HEK293 (cell line): ENCODE measurements around the gene EIF5A.

Experiments
- CTCF ChIA-PET: fragments of 350-600 bp; formaldehyde crosslinking; extraction: SDS; loops from one replicate; lab custom pipeline; 2021; ENCODE audit warnings: antibody characterized with exemption; lab: Yijun Ruan, JAX
- POLR2A ChIA-PET: fragments of 300-600 bp; formaldehyde crosslinking; extraction: SDS; loops from one replicate; lab custom pipeline; 2020; ENCODE audit warnings: antibody characterized with exemption, inconsistent platforms; lab: Yijun Ruan, JAX
- H3K27ac ChIP-seq: fragments of 200-500 bp; sonication (Bioruptor generic); 2 replicates; pipeline ENCODE4 v1.5.1; 2014; ENCODE audit warnings: low read depth, low read length, control low read depth, inconsistent platforms; ENCODE audit errors: extremely low read depth
- H3K36me3 ChIP-seq, 2 experiments: fragments of 200-500 bp in 1 of 2; sonication (Bioruptor generic) in 1 of 2; 1 replicate in 1 of 2; 2 replicates in 1 of 2; pipeline ENCODE4 v1.5.1; 2014 to 2017; ENCODE audit warnings: inconsistent platforms in 2 of 2, low read length in 2 of 2; ENCODE audit not compliant: control insufficient read depth in 2 of 2, insufficient read depth in 1 of 2
- H3K4me1 ChIP-seq: fragments of 200-500 bp; sonication (Bioruptor generic); 2 replicates; pipeline ENCODE4 v1.5.1; 2014; ENCODE audit warnings: mild to moderate bottlenecking, low read length, inconsistent platforms; ENCODE audit not compliant: control insufficient read depth, insufficient read depth
- H3K4me3 ChIP-seq: 2 replicates; pipeline ENCODE4 v1.5.1; 2011; ENCODE audit warnings: low read depth, mild to moderate bottlenecking, control low read depth, low read length, moderate library complexity
- H3K9me3 ChIP-seq: fragments of 200-500 bp; sonication (Bioruptor generic); 2 replicates; pipeline ENCODE4 v1.5.1; 2014; ENCODE audit warnings: low read depth, low read length, inconsistent platforms; ENCODE audit not compliant: control insufficient read depth, insufficient read depth
- BCL11A ChIP-seq: fragments of 450-650 bp; formaldehyde crosslinking; IDR thresholded peaks from 2 replicates; pipeline ENCODE4 v1.5.1; 2016; ENCODE audit warnings: low read depth, missing biosample characterization, missing genetic modification characterization
- BCL6B ChIP-seq: fragments of 450-650 bp; formaldehyde crosslinking; IDR thresholded peaks from 2 replicates; pipeline ENCODE4 v1.5.1; 2017; ENCODE audit warnings: missing biosample characterization, missing genetic modification characterization
- EGR2 ChIP-seq: fragments of 450-650 bp; formaldehyde crosslinking; IDR thresholded peaks from 2 replicates; pipeline ENCODE4 v1.5.1; 2016; ENCODE audit warnings: low read depth, missing biosample characterization, missing genetic modification characterization
- KLF10 ChIP-seq: fragments of 450-650 bp; IDR thresholded peaks from 2 replicates; pipeline ENCODE4 v1.5.1; 2018; ENCODE audit warnings: missing biosample characterization, mild to moderate bottlenecking, missing genetic modification characterization
- KLF9 ChIP-seq: fragments of 450-650 bp; formaldehyde crosslinking; IDR thresholded peaks from 2 replicates; pipeline ENCODE4 v1.5.1; 2016; ENCODE audit warnings: missing biosample characterization, missing genetic modification characterization, low read depth
- OVOL3 ChIP-seq: fragments of 450-650 bp; formaldehyde crosslinking; IDR thresholded peaks from 2 replicates; pipeline ENCODE4 v1.5.1; 2016; ENCODE audit warnings: missing biosample characterization, missing genetic modification characterization
- SCRT2 ChIP-seq: fragments of 450-650 bp; formaldehyde crosslinking; IDR thresholded peaks from 2 replicates; pipeline ENCODE4 v1.5.1; 2016; ENCODE audit warnings: missing biosample characterization, missing genetic modification characterization
- SP7 ChIP-seq: fragments of 450-650 bp; formaldehyde crosslinking; IDR thresholded peaks from 2 replicates; pipeline ENCODE4 v1.5.1; 2016; ENCODE audit warnings: missing biosample characterization, missing genetic modification characterization
- TRIM28 ChIP-seq: IDR thresholded peaks from 2 replicates; pipeline ENCODE4 v1.6.1; 2011; ENCODE audit warnings: low read length, control low read depth, borderline replicate concordance
- TSHZ1 ChIP-seq: fragments of 450-650 bp; formaldehyde crosslinking; IDR thresholded peaks from 2 replicates; pipeline ENCODE4 v1.5.1; 2016; ENCODE audit warnings: missing biosample characterization, missing genetic modification characterization, borderline replicate concordance
- ZBTB21 ChIP-seq: fragments of 450-650 bp; formaldehyde crosslinking; IDR thresholded peaks from 2 replicates; pipeline ENCODE4 v1.5.1; 2017; ENCODE audit warnings: missing biosample characterization, missing genetic modification characterization
- ZBTB48 ChIP-seq: fragments of 450-650 bp; formaldehyde crosslinking; IDR thresholded peaks from 2 replicates; pipeline ENCODE4 v1.5.1; 2016; ENCODE audit warnings: missing biosample characterization, missing genetic modification characterization
- ZEB2 ChIP-seq: fragments of 450-650 bp; formaldehyde crosslinking; IDR thresholded peaks from 2 replicates; pipeline ENCODE4 v1.5.1; 2016; ENCODE audit warnings: missing biosample characterization, missing genetic modification characterization
- ZFHX2 ChIP-seq: fragments of 450-650 bp; formaldehyde crosslinking; conservative IDR thresholded peaks from 2 replicates; pipeline ENCODE4 v1.5.1; 2016; ENCODE audit warnings: missing biosample characterization, missing genetic modification characterization
- ZFP37 ChIP-seq: fragments of 450-650 bp; formaldehyde crosslinking; IDR thresholded peaks from 2 replicates; pipeline ENCODE4 v1.5.1; 2016; ENCODE audit warnings: missing biosample characterization, missing genetic modification characterization
- ZNF121 ChIP-seq: fragments of 450-650 bp; formaldehyde crosslinking; IDR thresholded peaks from 2 replicates; pipeline ENCODE4 v1.5.1; 2016; ENCODE audit warnings: missing biosample characterization, missing genetic modification characterization
- ZNF132 ChIP-seq: fragments of 450-650 bp; formaldehyde crosslinking; IDR thresholded peaks from 2 replicates; pipeline ENCODE4 v1.5.1; 2017; ENCODE audit warnings: missing biosample characterization, missing genetic modification characterization, borderline replicate concordance
- ZNF157 ChIP-seq: fragments of 450-650 bp; formaldehyde crosslinking; IDR thresholded peaks from 2 replicates; pipeline ENCODE4 v1.5.1; 2016; ENCODE audit warnings: missing biosample characterization, missing genetic modification characterization
- ZNF16 ChIP-seq: fragments of 450-650 bp; formaldehyde crosslinking; IDR thresholded peaks from 2 replicates; pipeline ENCODE4 v1.5.1; 2016; ENCODE audit warnings: low read depth, missing biosample characterization, missing genetic modification characterization
- ZNF202 ChIP-seq: fragments of 450-650 bp; formaldehyde crosslinking; IDR thresholded peaks from 2 replicates; pipeline ENCODE4 v1.5.1; 2016; ENCODE audit warnings: missing biosample characterization, missing genetic modification characterization, borderline replicate concordance
- ZNF280D ChIP-seq: fragments of 450-650 bp; formaldehyde crosslinking; IDR thresholded peaks from 2 replicates; pipeline ENCODE4 v1.5.1; 2016; ENCODE audit warnings: missing biosample characterization, missing genetic modification characterization
- ZNF324 ChIP-seq: fragments of 450-650 bp; formaldehyde crosslinking; IDR thresholded peaks from 2 replicates; pipeline ENCODE4 v1.5.1; 2016; ENCODE audit warnings: missing biosample characterization, missing genetic modification characterization
- ZNF555 ChIP-seq: fragments of 450-650 bp; formaldehyde crosslinking; conservative IDR thresholded peaks from 2 replicates; pipeline ENCODE4 v1.5.1; 2017; ENCODE audit warnings: missing biosample characterization, mild to moderate bottlenecking, missing genetic modification characterization, inconsistent platforms
- ZNF580 ChIP-seq: fragments of 450-650 bp; formaldehyde crosslinking; IDR thresholded peaks from 2 replicates; pipeline ENCODE4 v1.5.1; 2016; ENCODE audit warnings: missing biosample characterization, missing genetic modification characterization
- ZNF585B ChIP-seq: fragments of 450-650 bp; formaldehyde crosslinking; IDR thresholded peaks from 2 replicates; pipeline ENCODE4 v1.5.1; 2016; ENCODE audit warnings: missing biosample characterization, missing genetic modification characterization
- ZNF623 ChIP-seq: fragments of 450-650 bp; formaldehyde crosslinking; IDR thresholded peaks from 2 replicates; pipeline ENCODE4 v1.5.1; 2016; ENCODE audit warnings: missing biosample characterization, missing genetic modification characterization
- ZNF660 ChIP-seq: fragments of 450-650 bp; IDR thresholded peaks from 2 replicates; pipeline ENCODE4 v1.5.1; 2018; ENCODE audit warnings: missing biosample characterization, mild to moderate bottlenecking, missing genetic modification characterization
- ZNF664 ChIP-seq: fragments of 450-650 bp; formaldehyde crosslinking; IDR thresholded peaks from 2 replicates; pipeline ENCODE4 v1.5.1; 2016; ENCODE audit warnings: missing biosample characterization, missing genetic modification characterization
- ZSCAN4 ChIP-seq: fragments of 450-650 bp; formaldehyde crosslinking; IDR thresholded peaks from 2 replicates; pipeline ENCODE4 v1.5.1; 2017; ENCODE audit warnings: missing biosample characterization, missing genetic modification characterization

EIF5A gene

GRCh38 chr17:7258731-7259554, 48.5 kb upstream of the EIF5A start:
- POLR2A ChIA-PET = interaction anchor here (0.6 to 0.9 kb wide), 3 partner anchors 17 to 35 kb away, joined by 3 to 5 read pairs (median 4); partner anchors contain the start of gene SLC2A4
- H3K4me1 ChIP-seq = peaks cover 10% of the 10 kb centered on the region
- CTCF ChIA-PET = interaction anchor here (0.8 to 1.4 kb wide), 3 partner anchors 21 to 38 kb away, joined by 3 to 4 read pairs (median 4); no protein-coding TSS in a partner anchor
- peaks cover 36 to 66% of the 10 kb centered on the region in 2 experiments for H3K36me3 ChIP-seq
- H3K9me3 ChIP-seq = no peaks in the 10 kb centered on the region
- H3K27ac ChIP-seq = 0 out of 2 replicates have a peak overlapping the region, but pooled peaks have one; percentile 32
- H3K4me3 ChIP-seq = no peak overlapping the region
- TF ChIP-seq ZNF16 (tag by site-specific recombination) (no peak), ZEB2 (peak; percentile 47; the same call in 1 of the 2 replicates), ZNF585B (tag by site-specific recombination) (no peak), ZBTB48 (tag by site-specific recombination) (no peak), ZNF132 (no peak), ZNF555 (tag by site-specific recombination) (no peak), ZNF280D (tag by site-specific recombination) (no peak), ZSCAN4 (tag by site-specific recombination) (no peak), TRIM28 (no peak), ZNF157 (no peak), BCL11A (tag by site-specific recombination) (no peak), OVOL3 (tag by site-specific recombination) (no peak), KLF10 (tag by site-specific recombination) (peak; percentile 75), BCL6B (no peak), ZNF580 (no peak), KLF9 (tag by site-specific recombination) (peak; percentile 61; the same call in 1 of the 2 replicates), ZBTB21 (tag by site-specific recombination) (peak; percentile 51; the same call in 1 of the 2 replicates), ZFP37 (tag by site-specific recombination) (no peak), ZNF623 (tag by site-specific recombination) (no peak), ZNF121 (tag by site-specific recombination) (no peak), EGR2 (tag by site-specific recombination) (peak; percentile 67), ZNF202 (tag by site-specific recombination) (no peak), TSHZ1 (tag by site-specific recombination) (no peak), ZNF664 (tag by site-specific recombination) (no peak), ZNF324 (no peak), SP7 (tag by site-specific recombination) (peak; percentile 47; the same call in 1 of the 2 replicates), ZFHX2 (tag by site-specific recombination) (peak; percentile 89), ZNF660 (tag by site-specific recombination) (peak; percentile 82), SCRT2 (tag by site-specific recombination) (peak; percentile 76)
